Esophagus squamous epithelium (tissue), 4 donors: ENCODE results near the gene ZNF487.

Experiments
- POLR2A ChIP-seq, 4 donors: fragments of 450-650 bp; IDR thresholded peaks; one replicate each; pipeline ENCODE4 v1.6.1; 2017; ENCODE audit warnings: antibody characterized with exemption in 4 of 4, mild to moderate bottlenecking in 4 of 4, moderate library complexity in 3 of 4
- TF ChIP-seq, protein P1 (sequence below), 6 experiments: fragments of 450-650 bp in 4 of 6; fragments of 200-600 bp in 2 of 6; sonication (generic) in 2 of 6; IDR thresholded peaks; one replicate each; pipeline ENCODE4 v1.5.1; 2016 to 2019; ENCODE audit warnings: antibody characterized with exemption in 6 of 6, mild to moderate bottlenecking in 4 of 6, moderate library complexity in 4 of 6

DNA sequence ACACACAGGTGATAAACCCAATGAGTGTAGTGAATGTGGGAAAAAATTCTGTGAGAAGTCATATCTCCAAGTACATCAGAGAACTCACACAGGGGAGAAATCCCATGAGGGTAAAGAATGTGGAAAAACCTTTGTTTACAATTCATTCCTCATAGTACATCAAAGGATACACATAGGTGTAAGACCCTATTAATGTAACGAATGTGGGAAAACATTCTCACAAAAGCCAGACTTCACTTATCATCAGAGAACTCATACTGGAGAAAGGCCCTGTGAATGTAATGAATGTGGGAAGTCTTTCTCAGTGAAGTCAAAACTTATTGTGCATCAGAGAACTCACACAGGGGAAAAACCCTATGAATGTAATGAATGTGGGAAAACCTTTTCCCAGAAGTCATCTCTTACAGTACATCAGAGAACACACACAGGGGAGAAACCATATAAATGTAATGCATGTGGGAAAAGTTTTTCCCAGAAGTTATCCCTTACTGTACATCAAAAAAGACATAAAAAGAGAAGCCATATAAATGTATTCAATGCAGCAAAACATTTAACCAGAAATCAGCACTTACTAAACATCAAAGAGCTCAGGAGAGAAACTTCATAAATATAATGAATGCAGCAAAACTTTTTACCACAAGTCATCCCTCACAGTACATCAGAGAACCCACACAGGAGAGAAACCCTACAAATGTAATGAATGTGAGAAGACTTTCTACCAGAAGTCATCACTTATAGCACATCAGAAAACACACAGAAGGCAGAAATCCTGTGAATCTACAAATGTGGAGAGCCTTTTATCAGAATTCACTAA, 87.7 kb downstream of the ZNF487 start:
- TF ChIP-seq, protein P1, sequence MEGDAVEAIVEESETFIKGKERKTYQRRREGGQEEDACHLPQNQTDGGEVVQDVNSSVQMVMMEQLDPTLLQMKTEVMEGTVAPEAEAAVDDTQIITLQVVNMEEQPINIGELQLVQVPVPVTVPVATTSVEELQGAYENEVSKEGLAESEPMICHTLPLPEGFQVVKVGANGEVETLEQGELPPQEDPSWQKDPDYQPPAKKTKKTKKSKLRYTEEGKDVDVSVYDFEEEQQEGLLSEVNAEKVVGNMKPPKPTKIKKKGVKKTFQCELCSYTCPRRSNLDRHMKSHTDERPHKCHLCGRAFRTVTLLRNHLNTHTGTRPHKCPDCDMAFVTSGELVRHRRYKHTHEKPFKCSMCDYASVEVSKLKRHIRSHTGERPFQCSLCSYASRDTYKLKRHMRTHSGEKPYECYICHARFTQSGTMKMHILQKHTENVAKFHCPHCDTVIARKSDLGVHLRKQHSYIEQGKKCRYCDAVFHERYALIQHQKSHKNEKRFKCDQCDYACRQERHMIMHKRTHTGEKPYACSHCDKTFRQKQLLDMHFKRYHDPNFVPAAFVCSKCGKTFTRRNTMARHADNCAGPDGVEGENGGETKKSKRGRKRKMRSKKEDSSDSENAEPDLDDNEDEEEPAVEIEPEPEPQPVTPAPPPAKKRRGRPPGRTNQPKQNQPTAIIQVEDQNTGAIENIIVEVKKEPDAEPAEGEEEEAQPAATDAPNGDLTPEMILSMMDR (IDR thresholded peaks at IDR 0.05), result no peak
- TF ChIP-seq POLR2A (IDR thresholded peaks at IDR 0.05), result no peak
